ENCODE measurements around the gene SGCD.

GRCh38 chr5:156376751-156377150, 49.8 kb downstream of the SGCD start:
- TF ChIP-seq CTCF (IDR thresholded peaks at IDR 0.05) (no peak), POLR2A (IDR thresholded peaks at IDR 0.05) (no peak)

Data from heart left ventricle (tissue), 13 donors.